Measurements from ENCODE around the gene TAS1R3.
A peak's percentile ranks its signal among the peaks of the same experiment; 100 is the strongest.

TAS1R3 gene

DNA sequence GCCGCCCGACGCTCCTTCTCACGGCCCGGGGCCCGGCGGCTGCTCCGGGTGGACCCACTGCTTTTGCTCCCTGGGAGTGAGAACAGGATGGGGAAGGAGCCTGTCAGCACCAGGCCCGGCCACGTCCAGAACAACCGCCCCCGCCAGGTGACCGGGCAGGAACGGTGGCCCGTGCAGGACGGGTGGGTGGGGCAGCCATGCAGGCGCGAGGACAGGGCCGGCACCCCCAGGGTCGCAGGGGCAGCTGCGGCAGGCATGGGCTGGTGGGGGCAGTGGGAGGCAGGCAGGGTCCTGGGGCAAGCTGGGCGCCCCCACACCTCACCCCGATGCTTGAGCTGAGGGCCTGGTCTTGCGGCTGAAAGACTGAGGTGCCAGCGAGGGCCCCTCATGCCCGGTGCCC lies 5.4 kb downstream of the TAS1R3 start:
- no peak for DNase-seq (ENCODE audit: low read depth in 1 of 2, low spot score in 1 of 2)

GRCh38 chr1:1336931-1337792 lies 6.1 kb downstream of the TAS1R3 start:
- no peak for DNase-seq (ENCODE audit: low read depth in 1 of 2, low spot score in 1 of 2)

DNA sequence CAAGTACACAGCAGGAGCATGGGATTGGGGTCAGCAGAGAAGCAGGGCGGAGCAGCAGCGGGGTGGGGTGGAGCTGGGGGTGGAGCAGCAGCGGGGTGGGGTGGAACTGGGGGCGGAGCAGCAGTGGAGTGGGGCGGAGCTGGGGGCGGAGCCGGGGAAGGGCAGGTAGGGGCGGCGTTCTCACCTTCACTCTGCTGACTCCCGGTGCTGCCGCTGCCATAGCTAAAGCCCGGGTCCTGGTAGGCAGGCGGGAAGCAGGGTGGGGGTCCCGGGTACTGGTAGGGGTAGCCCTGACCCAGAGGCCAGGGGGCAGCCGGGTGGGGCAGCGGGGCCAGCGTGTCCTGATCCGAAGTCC lies 6.7 kb downstream of the TAS1R3 start:
- peak in 1 of 2 donors; percentile 25 for DNase-seq (ENCODE audit: low read depth in 1 of 2, low spot score in 1 of 2)

DNA sequence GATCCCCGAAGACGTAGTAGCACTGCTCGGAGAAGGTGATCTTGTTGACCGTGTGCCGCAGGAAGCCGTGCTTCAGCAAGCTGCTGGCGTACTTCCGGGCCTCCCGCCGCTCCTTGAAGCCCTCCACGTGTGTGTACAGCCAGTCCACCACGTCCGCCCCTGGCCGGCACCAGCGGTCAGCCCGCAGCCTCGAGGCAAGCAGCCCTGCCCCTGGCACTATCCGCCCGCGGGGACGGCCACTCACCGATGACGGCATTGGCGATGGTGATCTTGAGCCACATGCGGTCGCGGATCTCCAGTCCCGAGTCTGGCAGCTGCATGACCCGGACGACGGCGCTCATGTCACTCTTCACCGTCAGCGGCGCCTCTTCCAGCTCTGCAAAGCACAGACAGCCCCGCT lies 7.2 kb downstream of the TAS1R3 start:
- no peak for DNase-seq (ENCODE audit: low read depth in 1 of 2, low spot score in 1 of 2)

- DNase-seq (ENCODE audit: low read depth in 1 of 2, low spot score in 1 of 2), result no peak
These were observed 9.1 kb downstream of the TAS1R3 start for GRCh38 chr1:1340185-1340584.

GRCh38 chr1:1340791-1341548 lies 9.9 kb downstream of the TAS1R3 start:
- DNase-seq (ENCODE audit: low read depth in 1 of 2, low spot score in 1 of 2), result no peak

DNA sequence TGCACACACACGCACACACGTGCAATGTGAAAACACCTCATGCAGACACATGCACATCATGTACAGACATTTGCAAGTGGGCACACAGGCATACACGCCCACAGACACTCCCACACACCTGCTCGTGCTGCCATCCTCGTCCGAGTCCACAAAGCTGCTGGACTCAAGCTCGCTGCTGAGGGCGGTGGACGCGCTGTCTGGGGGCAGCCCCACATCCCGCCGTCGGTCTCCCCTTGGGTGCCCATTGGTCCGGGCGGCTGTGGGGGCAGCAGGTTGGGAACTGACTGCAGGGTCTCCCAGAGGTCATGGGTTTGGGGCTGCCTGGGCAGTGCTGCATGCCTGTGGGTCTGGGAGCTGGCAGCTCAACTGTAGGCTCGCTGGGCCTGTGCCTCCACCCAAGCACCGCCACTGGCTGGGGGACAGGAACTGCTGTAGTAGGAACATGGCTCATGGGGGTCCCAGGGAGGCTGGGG lies 10.5 kb downstream of the TAS1R3 start:
- DNase-seq (ENCODE audit: low read depth in 1 of 2, low spot score in 1 of 2), result no peak

DNA sequence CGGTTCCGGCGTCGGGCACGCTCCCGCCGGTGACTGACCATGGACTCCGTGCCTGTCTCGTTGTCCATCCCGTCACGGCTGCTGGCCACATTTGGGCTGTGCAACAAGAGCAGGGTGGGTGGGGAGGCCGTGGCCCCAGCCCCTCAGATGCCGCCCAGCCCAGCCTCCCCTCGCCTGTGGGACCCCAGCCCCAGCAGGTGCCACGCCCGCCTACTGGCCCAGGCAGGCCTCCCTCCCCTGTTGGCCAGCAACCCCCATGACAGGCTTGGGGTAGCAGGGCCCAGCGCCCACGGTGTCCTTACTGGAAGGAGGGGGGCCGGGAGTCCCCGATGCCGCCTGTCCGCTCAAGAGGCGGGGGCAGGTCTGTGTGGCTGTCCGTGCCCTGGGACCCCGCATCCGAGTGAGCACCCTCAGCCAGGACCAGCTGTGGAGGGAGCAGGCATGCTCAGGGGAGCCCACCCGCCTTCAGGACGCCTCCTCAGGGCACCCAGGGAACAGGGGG lies 11.0 kb downstream of the TAS1R3 start:
- no peak for DNase-seq (ENCODE audit: low read depth in 1 of 2, low spot score in 1 of 2)

GRCh38 chr1:1342584-1343115 lies 11.6 kb downstream of the TAS1R3 start:
- no peak for DNase-seq (ENCODE audit: low read depth in 1 of 2, low spot score in 1 of 2)

DNA sequence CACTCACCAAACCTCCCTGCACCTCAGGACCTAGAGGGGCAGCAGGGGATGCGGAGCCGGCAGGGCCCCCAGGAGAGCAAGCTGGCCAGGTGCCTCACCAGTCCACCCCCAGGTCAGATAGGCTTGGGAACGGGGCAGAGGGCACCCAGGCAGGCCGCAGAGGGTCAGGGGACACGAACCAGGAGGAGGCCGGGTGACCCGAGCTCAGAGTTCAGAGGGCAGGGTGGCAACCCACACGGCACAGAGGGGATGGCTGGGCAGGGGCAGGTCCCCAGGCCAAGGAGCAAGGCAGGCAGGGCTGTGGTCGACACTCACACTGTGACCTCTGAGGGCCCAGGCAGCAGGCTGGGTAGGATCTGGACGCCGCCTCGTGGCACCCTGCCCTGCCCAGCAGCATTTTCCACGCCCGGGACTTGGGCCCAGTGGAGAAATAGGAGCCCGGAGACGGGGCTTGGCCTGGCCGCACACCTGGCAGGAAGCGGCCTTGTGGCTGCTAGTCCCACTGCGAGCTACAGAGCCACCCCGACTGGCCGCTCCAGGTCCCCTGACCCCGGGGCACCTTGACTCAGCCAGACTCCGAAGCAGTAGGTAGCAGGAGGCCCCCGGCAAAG lies 12.8 kb downstream of the TAS1R3 start:
- DNase-seq (ENCODE audit: low read depth in 1 of 2, low spot score in 1 of 2), result no peak

GRCh38 chr1:1344655-1345361 lies 13.7 kb downstream of the TAS1R3 start:
- DNase-seq (ENCODE audit: low read depth in 1 of 2, low spot score in 1 of 2), result peak in 1 of 2 donors; percentile 55

DNA sequence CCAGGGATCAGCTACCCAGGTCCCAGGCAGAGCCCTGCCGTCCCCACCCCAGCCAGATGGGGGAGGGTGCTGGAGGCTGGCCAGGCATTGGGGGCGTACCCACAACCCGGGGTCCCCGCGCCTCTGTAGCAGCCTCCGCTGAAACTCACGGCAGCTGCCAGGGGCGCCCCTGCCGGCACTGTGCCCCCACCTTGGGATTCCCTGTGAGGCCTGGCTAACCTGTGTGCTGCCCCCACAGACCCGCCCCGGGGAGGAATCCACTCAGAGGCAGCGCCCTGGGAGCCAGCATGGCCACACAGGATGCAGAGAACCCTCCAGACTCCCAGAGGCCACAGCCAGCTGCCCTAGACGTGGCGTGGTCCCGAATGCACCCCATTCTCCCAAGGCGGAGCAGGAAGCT lies 14.3 kb downstream of the TAS1R3 start:
- DNase-seq (ENCODE audit: low read depth in 1 of 2, low spot score in 1 of 2), result no peak

DNA sequence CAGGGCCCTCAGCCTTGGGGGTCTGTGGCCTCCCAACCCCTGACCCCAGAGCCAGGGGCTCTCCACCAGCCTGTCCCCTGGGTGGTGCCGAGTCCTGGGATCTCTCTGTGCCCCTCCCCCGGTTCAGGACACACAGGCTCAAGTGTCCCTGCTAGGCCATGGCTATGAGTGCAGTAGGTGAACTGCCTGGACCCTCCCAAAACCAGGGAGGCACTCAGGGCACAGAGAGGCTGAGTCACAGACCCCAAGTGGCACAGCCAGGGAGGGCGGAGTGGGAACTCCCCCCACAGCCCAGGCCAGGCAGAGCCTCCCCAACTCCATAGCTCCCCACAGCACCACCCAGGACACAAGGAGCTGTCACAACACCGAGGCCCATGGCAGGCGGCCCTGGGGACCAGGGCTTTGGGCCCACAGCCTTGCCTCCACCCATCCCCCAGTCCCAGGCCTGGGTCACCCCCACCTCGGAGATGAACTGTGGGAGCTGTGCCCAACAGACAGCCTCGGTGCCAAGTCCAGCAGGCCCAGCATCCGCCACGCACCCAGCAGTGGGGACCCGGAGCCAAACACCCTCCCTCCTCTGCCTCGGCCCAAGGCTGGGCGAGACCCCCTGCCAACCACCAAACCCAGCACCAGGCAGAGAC lies 14.9 kb downstream of the TAS1R3 start:
- DNase-seq (ENCODE audit: low read depth in 1 of 2, low spot score in 1 of 2), result no peak

- DNase-seq (ENCODE audit: low read depth in 1 of 2, low spot score in 1 of 2), result no peak
These were observed 15.4 kb downstream of the TAS1R3 start for GRCh38 chr1:1346501-1346890.

DNA sequence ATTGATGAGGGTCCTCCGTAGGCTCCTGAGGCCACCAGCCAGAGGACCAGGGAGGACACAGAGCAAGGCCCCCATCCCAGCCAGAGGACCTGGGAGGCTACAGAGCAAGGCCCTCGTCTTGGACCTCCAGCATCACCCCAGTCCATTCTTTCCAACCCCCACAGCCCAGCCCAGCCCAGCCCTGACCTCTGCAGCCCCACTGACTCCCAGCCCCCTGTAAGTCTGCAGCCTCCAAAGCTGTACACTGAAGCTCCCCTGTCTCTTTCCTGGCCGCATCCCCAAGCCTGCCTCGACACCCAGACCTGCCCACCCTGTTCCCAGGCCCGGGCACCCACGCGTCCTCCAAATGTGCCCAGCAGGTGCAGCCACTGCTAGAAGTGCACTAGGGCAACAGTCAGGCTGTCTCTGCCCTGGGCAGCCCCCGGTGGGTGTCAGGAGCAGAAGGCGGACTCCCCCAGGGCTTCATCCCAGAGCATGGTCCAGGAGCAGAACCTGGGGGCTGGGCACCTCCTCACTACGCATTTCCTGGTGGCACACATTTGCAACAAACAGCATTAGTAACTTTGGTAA lies 16.0 kb downstream of the TAS1R3 start:
- DNase-seq (ENCODE audit: low read depth in 1 of 2, low spot score in 1 of 2), result no peak

DNA sequence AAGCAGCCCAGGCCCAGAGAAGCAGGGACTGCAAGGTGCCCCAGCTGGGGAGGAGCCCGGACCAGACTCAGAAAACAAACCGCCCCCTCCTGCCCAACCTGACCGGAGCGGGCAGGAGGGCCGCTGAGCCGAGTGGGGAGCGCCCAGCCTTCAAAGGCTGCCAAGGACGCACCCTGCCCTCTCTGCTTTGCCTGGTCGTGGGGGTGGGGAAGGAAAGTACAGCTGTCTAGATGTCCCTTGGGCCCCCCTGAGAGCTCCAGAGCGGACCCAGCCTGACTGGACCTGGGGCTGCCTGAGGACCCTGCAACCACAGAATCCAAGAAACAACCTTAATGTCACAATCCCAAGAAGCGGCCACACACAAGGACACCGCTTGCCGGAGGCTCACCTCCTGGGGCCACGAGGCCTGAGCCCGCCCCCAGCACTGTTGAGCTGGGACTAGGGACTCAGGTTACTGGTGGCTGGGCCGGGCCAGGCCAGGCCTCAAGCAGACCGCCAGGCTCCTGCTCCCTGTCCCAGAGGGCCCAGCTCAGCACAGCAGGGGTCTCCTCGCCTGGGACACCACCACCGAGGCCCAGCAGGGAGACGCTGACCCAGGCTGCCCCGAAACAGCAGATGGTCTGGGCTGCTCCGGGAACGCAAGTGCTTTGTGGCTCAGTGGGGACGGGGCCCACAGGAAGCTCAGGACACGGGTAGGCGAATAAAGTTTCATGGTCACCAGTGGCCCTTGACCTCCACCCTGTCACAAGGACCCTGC lies 16.8 kb downstream of the TAS1R3 start:
- no peak for DNase-seq (ENCODE audit: low read depth in 1 of 2, low spot score in 1 of 2)

GRCh38 chr1:1348420-1349255 lies 17.6 kb downstream of the TAS1R3 start:
- DNase-seq (ENCODE audit: low read depth in 1 of 2, low spot score in 1 of 2), result no peak

DNA sequence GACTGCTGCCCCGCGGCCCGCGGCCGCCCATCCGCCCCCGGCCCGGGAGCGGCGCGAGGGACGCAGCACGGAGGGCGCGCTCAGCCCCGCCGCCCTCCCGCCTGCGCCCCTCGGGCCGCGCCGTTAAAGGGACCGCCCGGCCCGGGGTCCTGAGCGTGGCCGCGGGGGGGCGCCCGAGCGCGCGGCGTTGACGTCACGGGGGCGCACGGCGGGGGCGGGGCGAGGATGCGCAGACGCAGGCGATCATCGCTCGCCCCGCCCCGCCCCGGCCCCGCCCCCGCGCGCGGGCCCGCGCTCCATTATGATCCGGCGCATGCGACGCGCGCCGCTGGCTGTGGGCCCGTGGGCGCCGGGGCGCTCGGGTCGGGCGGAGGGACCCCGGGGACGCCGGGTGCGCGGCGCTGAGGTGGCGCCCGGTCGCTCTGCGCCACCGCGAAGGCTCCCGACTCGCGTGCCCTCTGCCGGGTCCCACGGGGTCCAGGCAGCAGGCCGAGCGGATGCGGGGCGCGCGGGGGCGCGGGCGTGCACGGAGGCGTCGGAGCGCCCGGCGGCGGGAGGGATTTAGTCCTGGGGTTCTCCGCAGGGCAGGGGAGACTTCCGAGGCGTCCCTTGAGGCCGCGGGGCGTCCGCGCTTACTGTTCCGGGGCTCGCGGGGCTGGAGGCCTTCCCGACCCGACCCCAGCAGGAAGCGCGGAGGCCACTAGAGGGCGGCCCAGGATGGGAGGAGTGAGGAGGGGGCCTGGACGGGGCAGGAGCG lies 18.4 kb downstream of the TAS1R3 start, which contains the start of gene DVL1:
Gene DVL1, minus strand, starts transcription at position 163 of the 757 bp plus-strand sequence. CDS start 353 bp downstream, outside the sequence.
- peak; percentile 50 to 55 for DNase-seq (ENCODE audit: low read depth in 1 of 2, low spot score in 1 of 2)
